GM18519 (cell line): ENCODE results near the gene ZNF783.
"Not testable (repeated sequence)": the region's sequence is repeated elsewhere in the genome, so short reads cannot be mapped to it uniquely, and the experiment has no call there.

Source experiments
- ATAC-seq: cut with Tn5 transposase; IDR thresholded peaks from one replicate; pipeline ENCODE4 v1.9.1; 2021; ENCODE audit warnings: mild to moderate bottlenecking, moderate library complexity; ENCODE audit not compliant: unreplicated experiment, low FRiP score

Gene ZNF783

GRCh38 chr7:149239345-149240143, 22.5 kb upstream of the ZNF783 start, which contains the start of gene ZNF212:
TSS of gene ZNF212 (plus strand) at chr7:149239651. CDS start at chr7:149239779, 128 bp downstream.
- peak; percentile 94 for ATAC-seq

- no peak for ATAC-seq
These were observed 21.4 kb upstream of the ZNF783 start for GRCh38 chr7:149240637-149241036.

GRCh38 chr7:149241696-149242095, 20.3 kb upstream of the ZNF783 start:
- ATAC-seq = no peak

GRCh38 chr7:149245244-149245643, 16.8 kb upstream of the ZNF783 start:
- ATAC-seq = no peak

- ATAC-seq = no peak
These were observed 16.3 kb upstream of the ZNF783 start for GRCh38 chr7:149245744-149246143.

GRCh38 chr7:149248777-149249176, 13.2 kb upstream of the ZNF783 start:
- ATAC-seq = no peak

- ATAC-seq = not testable (repeated sequence)
These were observed 11.8 kb upstream of the ZNF783 start for GRCh38 chr7:149250151-149250550.

GRCh38 chr7:149251518-149251917, 10.5 kb upstream of the ZNF783 start:
- not testable (repeated sequence) for ATAC-seq

- ATAC-seq = no peak
These were observed 9.6 kb upstream of the ZNF783 start for GRCh38 chr7:149252378-149252777.

GRCh38 chr7:149253665-149254064, 8.3 kb upstream of the ZNF783 start:
- ATAC-seq = no peak

GRCh38 chr7:149254181-149254858, 7.7 kb upstream of the ZNF783 start:
- no peak for ATAC-seq

- no peak for ATAC-seq
These were observed 6.8 kb upstream of the ZNF783 start for GRCh38 chr7:149255174-149255573.

- no peak for ATAC-seq
These were observed 5.4 kb upstream of the ZNF783 start for GRCh38 chr7:149256568-149256967.

GRCh38 chr7:149257146-149257545, 4.8 kb upstream of the ZNF783 start:
- no peak for ATAC-seq

- ATAC-seq = no peak
These were observed 624 bp upstream of the ZNF783 start for GRCh38 chr7:149261316-149261828.

GRCh38 chr7:149266451-149266850, 4.5 kb downstream of the ZNF783 start:
- ATAC-seq = no peak

GRCh38 chr7:149267733-149268132, 5.7 kb downstream of the ZNF783 start:
- no peak for ATAC-seq

GRCh38 chr7:149274424-149274823, 12.4 kb downstream of the ZNF783 start:
- not testable (repeated sequence) for ATAC-seq

GRCh38 chr7:149277871-149278270, 15.9 kb downstream of the ZNF783 start:
- no peak for ATAC-seq

GRCh38 chr7:149278396-149278795, 16.4 kb downstream of the ZNF783 start:
- no peak for ATAC-seq

- no peak for ATAC-seq
These were observed 17.2 kb downstream of the ZNF783 start for GRCh38 chr7:149279111-149279743.
